Neural crest cell (in vitro differentiated cells): Measurements from ENCODE around the gene CACNA2D1. TPM values are rescaled to one million over a fixed set of nuclear protein-coding genes. Genes with fewer than 3 reads are reported as not detected.
A peak's percentile ranks its signal among the peaks of the same experiment; 100 is the strongest.

Source experiments
- DNase-seq: peaks from one replicate; pipeline ENCODE4 v3.0.0; 2021; ENCODE audit warnings: low read depth, mixed read lengths, low spot score
- H3K27ac Mint-ChIP-seq: one replicate; pipeline ENCODE4 v1.8.0; 2021; ENCODE audit warnings: mild to moderate bottlenecking, mixed read lengths; ENCODE audit not compliant: unreplicated experiment
- H3K27me3 Mint-ChIP-seq: 2 replicates; pipeline ENCODE4 v1.8.0; 2021; ENCODE audit warnings: low read depth, mild to moderate bottlenecking, mixed read lengths
- H3K36me3 Mint-ChIP-seq: 2 replicates; pipeline ENCODE4 v1.8.0; 2021; ENCODE audit warnings: low read depth, mild to moderate bottlenecking, mixed read lengths
- H3K4me1 Mint-ChIP-seq: 2 replicates; pipeline ENCODE4 v1.8.0; 2021; ENCODE audit warnings: mixed read lengths
- H3K4me3 Mint-ChIP-seq: one replicate; pipeline ENCODE4 v1.8.0; 2021; ENCODE audit warnings: mild to moderate bottlenecking, mixed read lengths
- H3K9me3 Mint-ChIP-seq: 2 replicates; pipeline ENCODE4 v1.8.0; 2021; ENCODE audit warnings: mixed read lengths
- CTCF ChIP-seq: fragments of 200-600 bp; sonication (generic); conservative IDR thresholded peaks from 2 replicates; pipeline ENCODE4 v1.5.0; 2021; ENCODE audit warnings: antibody characterized with exemption, mild to moderate bottlenecking
- total RNA-seq: library from RNA; stranded (reverse); gene quantifications from 2 replicates; pipeline ENCODE4 v1.2.1, GENCODE V29; 2021

Gene CACNA2D1
- total RNA-seq, 1 donor from 2014 or later: 4.5 TPM

- TF ChIP-seq CTCF: no peak
- H3K36me3 Mint-ChIP-seq: no peaks in the 10 kb centered on the region
- H3K4me1 Mint-ChIP-seq: no peaks in the 10 kb centered on the region
Measured at GRCh38 chr7:82049891-82050533, 393.6 kb downstream of the CACNA2D1 start.

GRCh38 chr7:82049442-82049841, 394.1 kb downstream of the CACNA2D1 start:
- no peak for TF ChIP-seq CTCF
- Mint-ChIP-seq H3K4me3 (no peak overlapping the region), H3K36me3 (no peaks in the 10 kb centered on the region), H3K9me3 (no peaks in the 10 kb centered on the region), H3K27ac (no peak overlapping the region), H3K4me1 (no peaks in the 10 kb centered on the region), H3K27me3 (no peaks in the 10 kb centered on the region)
- no peak for DNase-seq

More at GRCh38 chr7:82049891-82050533, 393.6 kb downstream of the CACNA2D1 start:
- DNase-seq: no peak
- no peak overlapping the region for H3K4me3 Mint-ChIP-seq
- H3K27me3 Mint-ChIP-seq: no peaks in the 10 kb centered on the region
- H3K9me3 Mint-ChIP-seq: no peaks in the 10 kb centered on the region
- H3K27ac Mint-ChIP-seq: no peak overlapping the region

GRCh38 chr7:82044497-82045080, 399.0 kb downstream of the CACNA2D1 start:
- Mint-ChIP-seq H3K4me1 (peaks cover 13% of the 10 kb centered on the region), H3K27me3 (no peaks in the 10 kb centered on the region), H3K4me3 (no peak overlapping the region), H3K36me3 (no peaks in the 10 kb centered on the region), H3K9me3 (no peaks in the 10 kb centered on the region), H3K27ac (no peak overlapping the region)
- peak; percentile 95 for TF ChIP-seq CTCF
- DNase-seq: peak; percentile 35

- no peaks in the 10 kb centered on the region for H3K36me3 Mint-ChIP-seq
- H3K27ac Mint-ChIP-seq: no peak overlapping the region
- DNase-seq: no peak
- H3K27me3 Mint-ChIP-seq: no peaks in the 10 kb centered on the region
- TF ChIP-seq CTCF: no peak
- H3K9me3 Mint-ChIP-seq: no peaks in the 10 kb centered on the region
- H3K4me3 Mint-ChIP-seq: no peak overlapping the region
- peaks cover 15% of the 10 kb centered on the region for H3K4me1 Mint-ChIP-seq
Measured at GRCh38 chr7:82039621-82040020, 404.0 kb downstream of the CACNA2D1 start.

GRCh38 chr7:82036146-82036886, 407.3 kb downstream of the CACNA2D1 start:
- Mint-ChIP-seq H3K27ac (no peak overlapping the region), H3K4me1 (peaks cover 15% of the 10 kb centered on the region), H3K9me3 (no peaks in the 10 kb centered on the region), H3K36me3 (no peaks in the 10 kb centered on the region), H3K4me3 (no peak overlapping the region), H3K27me3 (no peaks in the 10 kb centered on the region)
- no peak for TF ChIP-seq CTCF
- no peak for DNase-seq
